ENCODE measurements around the gene DNAJC1.

Gene DNAJC1

GRCh38 chr10:21808550-21808949 lies 195.0 kb downstream of the DNAJC1 start:
- no peaks in the 10 kb centered on the region for H3K36me3 ChIP-seq (replicated peaks)
- no peak overlapping the region for H3K27ac ChIP-seq
- H3K27me3 ChIP-seq (replicated peaks) = no peaks in the 10 kb centered on the region
- in situ Hi-C loops (cut with HindIII; ENCODE audit: low pct_ligation_motif_present, low sequenced_read_pairs) = no loop called here
- H3K4me3 ChIP-seq (ENCODE audit: low read depth, low read length) = no peak overlapping the region
- DNase-seq = no peak
- TF ChIP-seq CTCF (IDR thresholded peaks at IDR 0.05; ENCODE audit: low read depth, low read length, missing control alignments) = no peak

GRCh38 chr10:21807180-21807579 lies 196.3 kb downstream of the DNAJC1 start:
- DNase-seq = no peak
- Histone ChIP-seq H3K27me3 (replicated peaks) (no peaks in the 10 kb centered on the region), H3K4me3 (ENCODE audit: low read depth, low read length) (no peak overlapping the region), H3K36me3 (replicated peaks) (no peaks in the 10 kb centered on the region), H3K27ac (no peak overlapping the region)
- in situ Hi-C loops (cut with HindIII; ENCODE audit: low pct_ligation_motif_present, low sequenced_read_pairs) = no loop called here
- no peak for TF ChIP-seq CTCF (IDR thresholded peaks at IDR 0.05; ENCODE audit: low read depth, low read length, missing control alignments)

GRCh38 chr10:21803374-21803773 lies 200.2 kb downstream of the DNAJC1 start:
- no peak for DNase-seq
- no peaks in the 10 kb centered on the region for H3K36me3 ChIP-seq (replicated peaks)
- no peak for TF ChIP-seq CTCF (IDR thresholded peaks at IDR 0.05; ENCODE audit: low read depth, low read length, missing control alignments)
- in situ Hi-C loops (cut with HindIII; ENCODE audit: low pct_ligation_motif_present, low sequenced_read_pairs) = no loop called here
- H3K27me3 ChIP-seq (replicated peaks) = no peaks in the 10 kb centered on the region
- no peak overlapping the region for H3K27ac ChIP-seq
- H3K4me3 ChIP-seq (ENCODE audit: low read depth, low read length) = no peak overlapping the region

- TF ChIP-seq CTCF (IDR thresholded peaks at IDR 0.05; ENCODE audit: low read depth, low read length, missing control alignments) = no peak
- in situ Hi-C loops (cut with HindIII; ENCODE audit: low pct_ligation_motif_present, low sequenced_read_pairs) = no loop called here
- no peak for DNase-seq
- Histone ChIP-seq H3K36me3 (replicated peaks) (no peaks in the 10 kb centered on the region), H3K27me3 (replicated peaks) (no peaks in the 10 kb centered on the region), H3K27ac (no peak overlapping the region), H3K4me3 (ENCODE audit: low read depth, low read length) (no peak overlapping the region)
These were observed 201.9 kb downstream of the DNAJC1 start for GRCh38 chr10:21801609-21802008.

GRCh38 chr10:21797984-21798765 lies 205.4 kb downstream of the DNAJC1 start:
- Histone ChIP-seq H3K36me3 (replicated peaks) (no peaks in the 10 kb centered on the region), H3K4me3 (ENCODE audit: low read depth, low read length) (no peak overlapping the region), H3K27me3 (replicated peaks) (no peaks in the 10 kb centered on the region), H3K27ac (no peak overlapping the region)
- no peak for TF ChIP-seq CTCF (IDR thresholded peaks at IDR 0.05; ENCODE audit: low read depth, low read length, missing control alignments)
- DNase-seq = no peak
- in situ Hi-C loops (cut with HindIII; ENCODE audit: low pct_ligation_motif_present, low sequenced_read_pairs) = no loop called here

GRCh38 chr10:21797533-21797932 lies 206.0 kb downstream of the DNAJC1 start:
- TF ChIP-seq CTCF (IDR thresholded peaks at IDR 0.05; ENCODE audit: low read depth, low read length, missing control alignments) = no peak
- no peak overlapping the region for H3K27ac ChIP-seq
- in situ Hi-C loops (cut with HindIII; ENCODE audit: low pct_ligation_motif_present, low sequenced_read_pairs) = no loop called here
- no peaks in the 10 kb centered on the region for H3K36me3 ChIP-seq (replicated peaks)
- no peak for DNase-seq
- no peak overlapping the region for H3K4me3 ChIP-seq (ENCODE audit: low read depth, low read length)
- no peaks in the 10 kb centered on the region for H3K27me3 ChIP-seq (replicated peaks)

Data from brain microvascular endothelial cell (primary cell).